ENCODE data around the gene PIP5KL1.
"Not testable (repeated sequence)": the region's sequence is repeated elsewhere in the genome, so short reads cannot be mapped to it uniquely, and the experiment has no call there.

Gene PIP5KL1

GRCh38 chr9:127893392-127893791 lies 37.2 kb downstream of the PIP5KL1 start:
- DNase-seq (ENCODE audit: low spot score): no peak

- no peak for DNase-seq (ENCODE audit: low spot score)
These were observed 37.7 kb downstream of the PIP5KL1 start for GRCh38 chr9:127892831-127893230.

GRCh38 chr9:127890053-127890452 lies 40.5 kb downstream of the PIP5KL1 start:
- DNase-seq (ENCODE audit: low spot score): no peak

- no peak for DNase-seq (ENCODE audit: low spot score)
These were observed 42.8 kb downstream of the PIP5KL1 start for GRCh38 chr9:127887792-127888191.

GRCh38 chr9:127886401-127886972 lies 44.1 kb downstream of the PIP5KL1 start:
- no peak for DNase-seq (ENCODE audit: low spot score)

- no peak for DNase-seq (ENCODE audit: low spot score)
These were observed 44.9 kb downstream of the PIP5KL1 start for GRCh38 chr9:127885508-127886281.

- DNase-seq (ENCODE audit: low spot score): no peak
These were observed 45.5 kb downstream of the PIP5KL1 start for GRCh38 chr9:127884976-127885490.

GRCh38 chr9:127884427-127884911 lies 46.1 kb downstream of the PIP5KL1 start:
- no peak for DNase-seq (ENCODE audit: low spot score)

GRCh38 chr9:127883959-127884358 lies 46.6 kb downstream of the PIP5KL1 start:
- DNase-seq (ENCODE audit: low spot score): no peak

GRCh38 chr9:127881715-127882114 lies 48.9 kb downstream of the PIP5KL1 start:
- not testable (repeated sequence) for DNase-seq (ENCODE audit: low spot score)

GRCh38 chr9:127880143-127880542 lies 50.4 kb downstream of the PIP5KL1 start:
- no peak for DNase-seq (ENCODE audit: low spot score)

- no peak for DNase-seq (ENCODE audit: low spot score)
These were observed 51.8 kb downstream of the PIP5KL1 start for GRCh38 chr9:127878652-127879390.

- DNase-seq (ENCODE audit: low spot score): peak; percentile 29
These were observed 52.5 kb downstream of the PIP5KL1 start for GRCh38 chr9:127878001-127878651.

GRCh38 chr9:127877566-127877998 lies 53.0 kb downstream of the PIP5KL1 start, which contains the start of gene AK1:
TSS of gene AK1 (minus strand) at chr9:127877675. CDS start at chr9:127874617, 3,058 bp downstream.
- DNase-seq (ENCODE audit: low spot score): peak; percentile 50

- no peak for DNase-seq (ENCODE audit: low spot score)
These were observed 53.6 kb downstream of the PIP5KL1 start for GRCh38 chr9:127876764-127877562.

GRCh38 chr9:127876026-127876763 lies 54.4 kb downstream of the PIP5KL1 start:
- DNase-seq (ENCODE audit: low spot score): no peak

GRCh38 chr9:127875306-127875966 lies 55.1 kb downstream of the PIP5KL1 start:
- DNase-seq (ENCODE audit: low spot score): no peak

GRCh38 chr9:127874301-127875221 lies 56.0 kb downstream of the PIP5KL1 start:
- DNase-seq (ENCODE audit: low spot score): no peak

GRCh38 chr9:127873886-127874285 lies 56.7 kb downstream of the PIP5KL1 start:
- no peak for DNase-seq (ENCODE audit: low spot score)

Data from SW480 (cell line).